GM19023 (cell line): ENCODE data around the gene ABCC10.
"Not testable (repeated sequence)": the region's sequence is repeated elsewhere in the genome, so short reads cannot be mapped to it uniquely, and the experiment has no call there.

Source experiments
- ATAC-seq: cut with Tn5 transposase; IDR thresholded peaks from one replicate; pipeline ENCODE4 v1.9.1; 2021; ENCODE audit warnings: mild to moderate bottlenecking, moderate library complexity; ENCODE audit not compliant: unreplicated experiment

The ABCC10 gene

DNA sequence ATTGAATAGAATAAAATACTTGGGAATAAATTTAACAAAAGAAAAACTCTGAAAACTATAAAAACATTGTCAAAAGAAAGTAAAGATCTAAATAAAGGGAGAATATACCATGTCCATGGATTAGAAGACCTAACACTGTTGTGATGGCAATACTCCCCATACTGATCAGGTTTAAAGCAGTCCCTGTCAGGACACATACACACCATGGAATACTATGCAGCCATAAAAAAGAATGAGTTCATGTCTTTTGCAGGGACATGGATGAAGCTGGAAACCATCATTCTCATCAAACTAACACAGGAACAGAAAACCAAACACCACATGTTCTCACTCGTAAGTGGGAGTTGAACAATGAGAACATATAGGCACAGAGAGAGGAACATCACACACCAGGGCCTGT lies 16.6 kb upstream of the ABCC10 start:
- not testable (repeated sequence) for ATAC-seq

DNA sequence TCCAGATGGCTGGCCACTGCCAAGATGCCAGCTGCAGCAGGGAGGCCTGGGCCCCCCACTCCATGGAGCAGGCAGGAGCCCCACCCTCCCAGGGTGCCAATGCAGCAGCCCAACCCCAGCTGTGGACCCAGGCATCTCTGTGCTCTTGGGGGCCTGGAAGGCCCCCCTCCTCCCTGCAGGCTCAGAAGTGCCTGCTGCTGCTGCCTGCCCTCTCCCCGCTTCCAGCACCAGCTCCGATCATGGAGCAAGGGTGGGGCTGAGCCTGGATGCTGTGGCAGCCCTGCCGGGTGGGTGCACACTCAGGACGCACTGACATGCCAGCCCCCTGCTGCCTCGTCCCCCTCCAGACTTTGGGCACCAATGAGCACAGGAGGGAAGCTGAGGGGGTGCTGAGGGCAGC lies 14.8 kb upstream of the ABCC10 start:
- no peak for ATAC-seq

DNA sequence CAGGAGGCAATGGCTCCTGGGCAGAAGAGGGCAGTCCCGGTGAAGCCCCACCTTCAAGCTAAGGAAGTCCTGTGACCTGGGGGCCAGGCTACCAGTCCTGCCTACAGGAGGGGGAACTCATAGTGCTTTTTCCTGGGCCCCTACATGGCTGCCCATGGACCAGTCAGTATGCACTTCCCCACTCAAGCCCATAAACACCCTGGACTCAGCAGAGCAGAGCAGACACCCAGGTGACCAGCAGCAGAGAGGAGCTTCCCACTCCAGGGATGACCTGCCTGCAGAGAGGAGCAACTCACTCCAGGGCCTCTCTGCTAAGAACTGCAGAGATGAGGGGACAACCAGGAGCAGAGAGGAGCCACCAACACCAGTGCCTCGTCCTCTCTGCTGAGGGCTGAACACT lies 14.3 kb upstream of the ABCC10 start:
- no peak for ATAC-seq

DNA sequence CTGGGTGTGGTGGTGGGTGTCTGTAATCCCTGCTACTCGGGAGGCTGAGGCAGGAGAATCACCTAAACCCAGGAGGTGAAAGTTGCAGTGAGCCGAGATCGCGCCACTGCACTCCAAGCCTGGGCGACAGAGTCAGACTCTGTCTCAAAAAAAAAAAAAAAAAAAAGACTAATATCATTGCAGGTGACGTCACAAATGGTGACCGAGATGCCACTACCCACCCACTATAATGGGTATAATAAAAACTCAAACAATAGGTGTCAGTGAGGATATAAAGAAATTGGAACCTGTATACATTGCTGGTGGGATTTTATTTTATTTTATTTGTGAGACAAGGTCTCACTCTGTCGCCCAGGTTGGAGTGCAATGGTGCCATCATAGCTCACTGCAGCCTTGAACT lies 12.1 kb upstream of the ABCC10 start:
- not testable (repeated sequence) for ATAC-seq

DNA sequence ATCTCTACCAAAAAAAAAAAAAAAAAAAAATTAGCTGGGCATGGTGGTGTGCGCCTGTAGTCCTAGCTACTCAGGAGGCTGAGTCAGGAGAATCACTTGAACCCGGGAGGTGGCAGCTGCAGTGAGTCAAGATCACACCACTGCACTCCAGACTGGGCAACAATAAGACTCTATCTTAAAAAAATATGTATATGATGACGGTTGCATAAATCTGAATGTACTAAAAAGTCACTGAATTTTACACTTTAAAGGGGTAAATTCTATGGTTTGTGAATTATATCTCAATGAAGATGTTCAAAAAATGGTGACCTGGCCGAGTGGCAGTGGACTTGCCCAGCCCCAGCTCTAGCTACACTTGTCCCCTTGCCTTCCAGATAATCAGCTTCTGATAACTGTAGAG lies 10.4 kb upstream of the ABCC10 start:
- no peak for ATAC-seq

DNA sequence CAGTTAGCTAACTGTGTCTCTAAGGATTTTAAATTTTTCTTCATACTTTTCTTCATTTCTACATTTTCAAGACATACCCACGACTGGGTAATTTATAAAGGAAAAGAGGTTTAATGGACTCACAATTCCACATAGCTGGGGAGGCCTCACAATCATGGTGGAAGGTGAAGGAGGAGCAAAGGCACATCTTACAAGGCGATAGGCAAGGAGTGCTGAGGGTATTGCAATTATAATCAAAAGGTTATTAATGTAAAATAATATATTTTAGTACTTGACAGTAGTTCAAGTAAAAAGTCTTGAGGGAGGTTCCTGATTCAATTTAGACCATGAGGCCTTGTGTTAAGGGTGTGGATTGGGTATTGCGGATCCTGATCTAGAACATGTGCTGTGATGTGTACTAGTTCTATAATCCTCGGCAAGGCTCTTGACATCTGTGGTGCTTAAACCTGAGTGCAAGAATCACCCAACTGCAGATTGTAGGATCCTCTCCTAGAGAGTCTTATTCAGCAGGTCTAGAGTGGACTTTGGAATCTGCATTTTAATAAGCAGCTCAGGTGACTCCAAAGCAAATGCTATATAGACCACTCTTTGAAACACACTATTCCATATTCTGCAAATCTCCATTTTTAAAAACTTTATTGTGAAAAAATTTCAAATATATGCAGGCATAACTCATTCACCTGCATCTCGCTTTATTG lies 7.2 kb upstream of the ABCC10 start:
- no peak for ATAC-seq

DNA sequence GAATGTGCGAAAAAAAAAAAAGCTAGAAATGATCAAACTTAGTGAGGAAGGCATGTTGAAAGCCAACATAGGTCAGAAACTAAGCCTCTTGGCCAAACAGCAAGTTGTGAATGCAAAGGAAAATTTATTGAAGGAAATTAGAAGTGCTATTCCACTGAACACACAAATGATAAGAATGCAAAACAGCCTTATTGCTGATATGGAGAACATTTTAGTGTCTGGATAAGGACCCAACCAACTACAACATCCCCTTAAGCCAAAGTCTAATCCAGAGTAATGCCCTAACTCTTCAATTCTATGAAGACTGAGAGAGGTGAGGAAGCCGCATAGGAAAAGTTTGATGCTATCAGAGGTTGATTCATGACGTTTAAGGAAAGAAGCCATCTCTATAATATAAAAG lies 5.5 kb upstream of the ABCC10 start:
- ATAC-seq: no peak

DNA sequence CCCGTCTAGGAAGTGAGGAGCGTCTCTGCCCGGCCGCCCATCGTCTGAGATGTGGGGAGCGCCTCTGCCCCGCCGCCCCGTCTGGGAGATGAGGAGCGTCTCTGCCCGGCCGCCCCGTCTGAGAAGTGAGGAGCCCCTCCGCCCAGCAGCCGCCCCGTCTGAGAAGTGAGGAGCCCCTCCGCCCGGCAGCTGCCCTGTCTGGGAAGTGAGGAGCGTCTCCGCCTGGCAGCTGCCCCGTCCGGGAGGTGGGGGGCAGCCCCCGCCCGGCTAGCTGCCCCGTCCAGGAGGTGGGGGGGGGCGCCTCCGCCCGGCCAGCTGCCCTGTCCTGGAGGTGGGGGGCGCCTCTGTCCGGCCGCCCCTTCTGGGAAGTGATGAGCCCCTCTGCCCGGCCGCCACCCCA lies 2.3 kb upstream of the ABCC10 start:
- not testable (repeated sequence) for ATAC-seq

DNA sequence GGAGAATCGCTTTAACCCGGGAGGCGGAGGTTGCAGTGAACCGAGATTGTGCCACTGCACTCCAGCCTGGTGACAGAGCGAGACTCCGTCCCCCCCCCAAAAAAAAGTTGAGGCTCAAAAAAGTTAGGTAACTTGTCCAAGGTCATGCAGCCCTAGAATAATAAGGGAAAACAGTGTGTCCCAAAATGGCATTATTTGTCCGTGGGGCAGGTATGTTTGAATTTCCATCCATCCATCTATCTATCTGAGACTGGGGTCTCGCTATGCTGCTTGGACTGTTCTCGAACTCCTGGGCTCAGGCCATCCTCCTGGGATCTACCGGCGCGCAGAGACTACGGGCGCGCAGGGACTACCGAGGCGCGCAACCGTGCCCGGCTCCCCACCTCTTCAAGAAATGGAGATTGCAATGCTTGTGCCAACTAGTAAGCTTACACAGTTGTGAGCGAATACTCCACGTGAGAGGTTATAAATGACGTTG lies 374 bp upstream of the ABCC10 start:
- no peak for ATAC-seq

DNA sequence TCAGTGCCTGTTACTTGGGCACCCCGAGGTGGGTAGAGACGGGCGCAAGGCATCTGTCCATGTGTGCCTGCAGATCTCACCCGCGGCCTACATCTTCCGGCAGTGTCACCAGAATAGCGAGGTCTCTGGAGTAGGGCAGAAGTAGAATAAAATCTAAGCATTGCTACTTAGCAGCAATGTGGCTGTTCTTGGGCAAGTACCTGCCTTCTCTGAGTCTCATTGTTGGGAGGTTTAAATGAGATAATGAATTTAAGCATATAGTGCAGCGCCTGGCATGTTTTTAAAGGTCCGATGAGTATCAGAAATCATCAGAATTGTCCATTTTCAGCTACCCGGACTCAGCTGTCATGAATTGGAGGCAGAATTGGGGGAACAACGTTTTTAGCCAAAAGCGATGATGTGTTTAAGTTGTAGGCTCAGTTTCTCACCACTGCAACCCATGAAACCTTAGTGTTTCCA lies 800 bp downstream of the ABCC10 start:
- ATAC-seq: no peak

DNA sequence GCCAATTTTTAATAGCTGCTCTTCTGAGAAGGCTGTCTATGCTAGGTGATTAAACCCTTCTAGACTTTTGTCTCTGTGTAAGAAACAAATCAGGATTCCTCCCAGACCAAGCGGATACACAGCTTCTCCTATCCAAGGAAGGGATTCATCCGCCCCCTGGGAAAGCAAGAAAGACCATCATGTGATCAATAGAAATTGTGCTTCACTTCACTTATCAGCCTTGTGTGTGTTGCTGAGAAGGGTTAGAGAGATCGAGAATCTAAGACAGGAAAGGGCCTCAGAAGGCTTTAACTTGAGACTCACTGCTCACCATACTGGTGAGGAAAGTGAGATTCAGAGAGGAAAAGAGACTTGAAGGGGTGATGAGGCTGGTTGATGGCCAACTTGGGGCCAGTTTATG lies 1.5 kb downstream of the ABCC10 start:
- ATAC-seq: no peak

DNA sequence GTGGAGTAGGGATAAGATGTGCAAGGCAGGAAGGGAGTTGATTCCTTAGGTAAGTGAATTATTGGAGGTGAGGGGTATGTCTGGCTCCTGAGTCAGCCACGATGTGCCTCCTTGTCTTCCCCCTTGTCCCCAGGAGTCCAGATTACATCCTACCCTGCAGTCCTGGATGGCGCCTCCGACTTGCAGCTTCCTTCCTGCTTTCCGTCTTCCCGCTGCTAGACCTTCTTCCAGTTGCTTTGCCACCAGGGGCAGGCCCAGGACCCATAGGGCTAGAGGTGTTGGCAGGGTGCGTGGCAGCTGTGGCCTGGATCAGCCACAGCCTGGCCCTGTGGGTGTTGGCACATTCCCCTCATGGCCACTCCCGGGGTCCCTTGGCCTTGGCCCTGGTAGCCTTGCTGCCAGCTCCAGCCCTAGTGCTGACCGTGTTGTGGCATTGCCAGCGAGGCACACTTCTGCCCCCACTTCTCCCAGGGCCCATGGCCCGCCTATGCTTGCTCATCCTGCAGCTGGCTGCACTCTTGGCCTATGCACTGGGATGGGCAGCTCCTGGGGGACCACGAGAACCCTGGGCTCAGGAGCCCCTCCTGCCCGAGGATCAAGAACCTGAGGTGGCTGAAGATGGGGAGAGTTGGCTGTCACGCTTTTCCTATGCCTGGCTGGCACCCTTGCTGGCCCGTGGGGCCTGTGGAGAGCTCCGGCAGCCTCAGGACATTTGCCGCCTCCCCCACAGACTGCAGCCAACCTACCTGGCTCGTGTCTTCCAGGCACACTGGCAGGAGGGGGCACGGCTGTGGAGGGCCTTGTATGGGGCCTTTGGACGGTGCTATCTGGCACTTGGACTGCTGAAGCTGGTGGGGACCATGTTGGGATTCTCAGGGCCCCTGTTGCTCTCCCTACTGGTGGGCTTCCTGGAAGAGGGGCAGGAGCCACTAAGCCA lies 4.9 kb downstream of the ABCC10 start:
- ATAC-seq: no peak

DNA sequence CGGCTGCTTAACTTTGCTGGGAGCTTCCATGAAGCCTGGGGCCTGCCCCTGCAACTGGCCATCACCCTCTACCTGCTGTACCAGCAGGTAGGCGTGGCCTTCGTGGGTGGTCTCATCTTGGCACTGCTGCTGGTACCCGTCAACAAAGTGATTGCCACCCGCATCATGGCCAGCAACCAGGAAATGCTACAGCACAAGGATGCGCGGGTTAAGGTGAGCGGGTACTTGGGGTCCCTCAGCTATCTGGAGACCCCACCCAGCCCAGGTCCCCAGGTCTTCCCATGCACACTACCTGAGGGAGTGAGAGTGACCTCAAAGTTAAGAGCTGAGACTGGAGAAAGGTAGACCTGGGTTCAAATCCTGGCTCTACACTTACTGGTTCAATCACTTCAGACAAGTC lies 5.8 kb downstream of the ABCC10 start:
- no peak for ATAC-seq

DNA sequence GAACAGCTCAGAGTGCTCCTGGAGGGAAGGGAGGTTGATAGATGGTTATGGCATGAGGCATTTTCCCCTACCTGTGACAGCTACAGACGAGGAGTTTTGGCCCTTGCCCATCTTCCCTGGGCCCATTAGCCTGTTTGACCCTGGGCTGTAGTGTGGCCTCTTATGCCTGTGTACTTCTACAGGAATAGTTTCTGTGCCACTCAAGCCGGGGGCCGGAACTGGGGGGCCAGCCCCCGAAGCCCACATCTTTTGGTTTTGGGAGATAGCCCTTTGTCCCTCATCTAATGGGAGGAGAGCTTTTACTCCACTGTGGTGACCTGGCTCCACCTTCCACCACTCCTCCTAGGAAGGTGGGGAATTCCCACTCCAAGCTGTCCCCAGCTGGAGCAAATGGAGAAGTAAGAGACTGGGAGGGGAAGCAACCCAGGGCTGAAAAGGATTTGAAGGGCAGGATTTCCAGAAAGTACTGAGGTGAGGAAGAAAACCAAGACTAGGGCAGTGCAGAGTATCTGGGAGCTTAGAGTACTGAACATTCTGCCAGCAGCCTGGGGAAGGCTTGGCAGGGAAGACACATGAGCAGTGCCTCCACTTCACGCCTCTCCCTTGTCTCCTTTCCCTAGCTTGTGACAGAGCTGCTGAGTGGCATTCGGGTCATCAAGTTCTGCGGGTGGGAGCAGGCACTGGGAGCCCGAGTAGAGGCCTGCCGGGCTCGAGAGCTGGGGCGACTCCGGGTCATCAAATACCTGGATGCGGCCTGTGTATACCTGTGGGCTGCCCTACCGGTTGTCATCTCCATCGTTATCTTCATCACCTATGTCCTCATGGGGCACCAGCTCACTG lies 6.9 kb downstream of the ABCC10 start:
- ATAC-seq: no peak

DNA sequence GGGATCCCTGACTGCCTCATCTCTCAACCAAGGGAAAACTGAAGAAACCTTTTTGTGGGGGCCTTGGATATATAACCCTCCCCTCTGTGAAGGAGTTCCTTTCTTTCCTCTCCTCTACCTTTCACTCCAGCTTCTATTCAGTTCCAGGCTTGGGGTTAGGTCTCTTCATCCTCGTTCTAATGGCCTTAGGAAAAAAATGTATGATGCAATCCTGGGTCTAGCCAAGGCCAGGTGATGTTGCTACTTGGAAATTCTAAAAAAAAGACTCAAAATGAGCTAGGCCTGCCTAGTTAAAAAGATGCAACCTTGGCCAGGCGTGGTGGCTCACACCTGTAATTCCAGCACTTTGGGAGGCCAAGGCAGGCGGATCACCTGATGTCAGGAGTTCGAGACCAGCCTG lies 7.6 kb downstream of the ABCC10 start:
- ATAC-seq: no peak

DNA sequence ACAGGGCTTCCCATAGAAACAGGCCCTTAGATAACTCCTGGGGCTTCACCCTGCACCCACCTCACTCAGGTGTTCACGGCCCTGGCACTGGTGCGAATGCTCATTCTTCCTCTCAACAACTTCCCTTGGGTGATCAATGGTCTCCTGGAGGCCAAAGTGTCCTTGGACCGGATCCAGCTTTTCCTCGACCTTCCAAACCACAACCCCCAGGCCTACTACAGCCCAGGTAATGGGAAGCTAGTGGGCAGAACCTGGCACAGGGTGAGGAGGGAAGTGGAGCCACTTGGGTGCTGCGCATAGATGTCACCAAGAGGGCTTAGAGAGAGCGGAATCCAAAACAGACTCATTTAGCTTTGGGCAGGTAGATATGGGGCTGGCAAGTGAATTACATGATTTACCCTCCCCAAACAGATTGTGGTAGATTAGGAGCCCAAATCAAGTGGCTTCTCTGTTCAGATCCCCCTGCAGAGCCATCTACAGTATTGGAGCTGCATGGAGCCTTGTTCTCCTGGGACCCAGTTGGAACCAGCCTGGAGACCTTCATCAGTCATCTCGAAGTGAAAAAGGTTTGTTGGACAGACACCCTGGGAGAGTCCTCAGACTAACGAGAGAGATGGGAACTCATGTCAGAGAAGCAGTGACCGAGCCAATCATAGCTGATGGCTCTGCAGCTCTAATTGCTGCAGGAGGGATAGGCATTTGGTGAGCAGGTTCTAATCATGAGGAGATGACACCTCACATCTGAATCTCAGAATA lies 8.5 kb downstream of the ABCC10 start:
- ATAC-seq: no peak

DNA sequence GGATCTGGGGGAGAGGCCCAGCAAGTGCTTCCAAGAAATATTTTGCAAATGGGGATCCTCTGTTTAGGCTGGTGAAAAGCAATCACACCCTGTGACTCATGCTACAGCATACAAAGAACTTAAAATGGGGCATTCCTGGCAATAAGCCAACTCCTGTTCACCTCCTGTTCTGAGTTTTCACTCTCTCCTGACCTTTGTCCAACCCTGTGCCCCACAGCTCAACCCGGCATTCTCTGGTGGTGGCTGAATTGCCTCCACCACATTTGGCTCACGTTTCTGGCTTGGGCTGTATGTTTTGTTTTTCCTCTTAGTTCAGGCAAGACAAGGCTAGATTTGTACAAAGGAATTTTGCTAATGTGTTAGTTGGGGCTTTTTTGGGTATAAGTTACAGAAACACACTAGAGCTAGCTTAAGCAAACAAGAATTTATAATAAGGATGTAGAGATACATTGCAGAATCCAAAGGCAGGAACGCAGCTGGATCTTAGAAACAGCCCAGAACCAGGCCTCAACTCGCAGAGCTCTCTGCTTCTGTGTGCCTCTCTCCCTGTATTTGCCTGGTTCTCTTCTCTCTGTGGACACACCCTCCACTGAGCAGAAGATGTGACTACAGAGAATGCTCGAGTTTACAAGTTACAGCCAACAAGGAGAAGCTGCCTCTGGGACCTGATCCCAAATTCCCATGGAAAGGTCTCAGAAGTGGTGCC lies 9.4 kb downstream of the ABCC10 start:
- ATAC-seq: no peak

DNA sequence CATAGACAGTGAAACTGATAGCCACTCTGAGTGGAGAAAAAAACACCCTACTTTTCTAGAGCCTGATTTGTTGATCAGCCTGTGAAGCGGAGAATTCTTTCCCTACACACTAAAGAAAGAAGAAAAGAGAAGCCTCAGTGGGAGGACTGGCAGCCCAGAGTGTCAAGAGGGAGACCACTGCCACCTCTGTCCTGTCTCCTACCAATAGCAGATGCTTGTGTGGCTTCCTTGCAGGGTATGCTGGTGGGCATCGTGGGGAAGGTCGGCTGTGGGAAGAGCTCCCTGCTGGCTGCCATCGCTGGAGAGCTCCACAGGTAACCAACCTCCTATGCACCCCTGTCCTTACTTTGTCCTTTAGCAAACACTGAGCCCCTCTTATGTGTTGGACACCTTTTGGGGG lies 10.4 kb downstream of the ABCC10 start:
- ATAC-seq: no peak

DNA sequence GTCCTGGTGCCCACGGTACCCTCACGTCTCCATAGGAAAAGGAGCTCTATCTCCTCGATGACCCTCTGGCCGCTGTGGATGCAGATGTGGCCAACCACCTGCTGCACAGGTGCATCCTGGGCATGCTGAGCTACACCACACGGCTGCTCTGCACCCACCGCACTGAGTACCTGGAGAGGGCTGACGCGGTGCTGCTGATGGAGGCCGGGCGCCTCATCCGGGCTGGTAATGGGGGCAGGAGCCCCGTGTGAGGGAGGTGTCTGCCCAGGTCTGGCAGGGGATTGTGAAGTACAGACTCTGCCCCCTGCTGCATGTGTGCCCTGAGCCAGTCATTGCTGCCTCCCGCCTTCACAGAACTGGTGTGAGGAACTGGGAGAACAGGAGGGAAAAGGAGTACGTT lies 15.6 kb downstream of the ABCC10 start:
- no peak for ATAC-seq

DNA sequence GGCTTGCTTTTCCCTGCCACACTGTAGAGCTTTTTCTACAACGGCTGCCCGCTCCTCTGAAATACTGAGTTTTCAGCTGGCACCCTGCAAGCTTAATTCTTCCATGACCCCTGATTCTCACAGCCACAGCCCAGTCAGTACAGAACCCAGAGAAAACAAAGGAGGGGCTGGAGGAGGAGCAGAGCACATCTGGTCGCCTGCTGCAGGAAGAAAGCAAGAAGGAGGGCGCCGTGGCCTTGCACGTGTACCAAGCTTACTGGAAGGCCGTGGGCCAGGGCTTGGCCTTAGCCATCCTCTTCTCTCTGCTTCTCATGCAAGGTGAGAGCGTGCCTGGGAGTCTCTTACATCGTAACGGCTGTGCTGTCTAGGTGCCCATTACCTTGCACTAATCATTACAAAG lies 16.7 kb downstream of the ABCC10 start:
- no peak for ATAC-seq
